SKM-1 treated with dmso at 0.1 percent for 144 hours (cell line): Measurements from ENCODE around the gene PCGF1.

ENCODE experiments used
- DNase-seq: peaks from one replicate; lab custom pipeline; 2025; ENCODE audit not compliant: unreplicated experiment; lab: John Stamatoyannopoulos, UW

PCGF1 gene

GRCh38 chr2:74537140-74537539 is 29.6 kb upstream of the PCGF1 start:
- no peak for DNase-seq

- no peak for DNase-seq
Measured at GRCh38 chr2:74536166-74536950, 28.9 kb upstream of the PCGF1 start.

GRCh38 chr2:74535440-74535965 is 28.0 kb upstream of the PCGF1 start:
- DNase-seq: no peak

DNA sequence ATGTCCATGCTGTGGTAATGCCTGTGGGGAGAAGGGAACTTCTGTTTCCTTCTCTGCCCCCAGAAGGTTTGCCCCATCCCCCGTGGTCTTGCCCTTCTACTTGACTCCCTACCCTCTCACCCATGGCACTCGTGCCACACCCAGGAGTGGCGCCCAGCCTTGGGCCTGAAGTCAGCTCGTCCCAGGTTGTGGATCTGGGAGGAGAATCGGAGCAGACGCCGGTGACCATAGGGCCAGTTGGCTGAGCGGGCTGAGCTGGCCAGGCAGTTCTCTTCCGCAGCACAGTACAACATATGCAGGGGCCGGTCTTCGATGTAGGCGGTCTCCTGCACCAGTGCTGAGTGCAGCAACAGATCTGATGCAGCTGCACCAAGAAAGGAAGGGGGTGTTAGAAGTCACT is 26.9 kb upstream of the PCGF1 start:
- DNase-seq: no peak

DNA sequence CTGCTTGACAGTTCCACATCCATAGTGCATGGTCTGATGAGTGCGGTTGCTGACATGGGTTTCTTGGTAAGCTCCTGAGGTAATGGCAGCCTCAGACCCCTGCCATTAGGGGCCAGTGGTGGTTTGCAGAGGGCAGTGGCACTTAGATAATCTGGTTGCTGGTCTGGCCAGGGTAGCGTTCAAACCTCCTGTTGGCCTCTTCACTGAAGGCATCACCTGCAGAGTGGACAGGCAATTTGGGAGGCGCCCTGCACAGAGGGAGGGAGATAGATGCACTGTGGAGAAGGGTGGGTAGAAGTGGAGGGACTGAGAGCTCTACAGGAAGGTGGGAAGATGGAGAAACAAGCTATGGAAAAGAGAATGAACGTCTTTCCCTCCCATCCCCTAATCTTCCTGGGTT is 26.0 kb upstream of the PCGF1 start:
- DNase-seq: no peak

GRCh38 chr2:74532222-74532621 is 24.7 kb upstream of the PCGF1 start:
- no peak for DNase-seq

GRCh38 chr2:74531666-74532065 is 24.2 kb upstream of the PCGF1 start:
- no peak for DNase-seq

- DNase-seq: no peak
Measured at GRCh38 chr2:74530239-74531187, 23.0 kb upstream of the PCGF1 start.

DNA sequence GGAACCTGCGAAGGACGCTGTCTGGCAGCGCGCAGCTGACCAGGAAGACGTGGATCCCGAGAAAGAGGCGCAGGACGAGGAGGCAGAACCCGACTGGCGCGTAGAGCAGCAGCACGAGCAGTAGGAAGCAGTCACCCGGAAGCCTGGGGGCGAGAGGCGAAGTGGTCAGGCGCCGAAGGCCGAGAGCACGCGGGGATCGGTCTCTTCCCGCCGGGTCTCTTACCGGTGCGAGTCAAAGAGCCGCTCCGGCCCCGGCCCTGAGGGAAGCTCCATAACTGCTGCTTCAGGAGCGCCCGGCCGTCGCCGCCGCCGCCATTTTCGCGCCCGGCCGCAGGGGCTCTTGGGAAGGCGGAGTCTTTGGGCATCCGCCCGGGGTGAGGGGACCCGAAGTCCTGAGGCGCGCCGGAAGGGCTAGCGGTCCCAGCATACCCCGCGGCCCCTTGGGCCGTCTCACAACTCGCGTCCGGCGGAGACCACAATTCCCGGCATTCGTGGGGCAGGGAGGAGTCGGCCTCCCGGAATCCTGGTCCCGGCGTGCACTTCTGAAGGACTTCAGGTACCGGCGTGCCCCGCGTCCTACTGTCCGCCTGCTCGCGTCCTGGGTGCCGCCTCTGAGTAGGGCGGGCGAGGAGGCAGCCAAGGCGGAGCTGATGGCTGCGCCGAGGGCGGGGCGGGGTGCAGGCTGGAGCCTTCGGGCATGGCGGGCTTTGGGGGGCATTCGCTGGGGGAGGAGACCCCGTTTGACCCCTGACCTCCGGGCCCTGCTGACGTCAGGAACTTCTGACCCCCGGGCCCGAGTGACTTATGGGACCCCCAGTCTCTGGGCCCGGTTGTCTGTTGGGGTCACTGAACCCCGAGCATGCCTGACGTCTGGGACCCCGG is 22.1 kb upstream of the PCGF1 start, which contains the start of the genes AUP1 and HTRA2:
AUP1 (minus strand) TSS at position 350 of the 882 bp plus-strand sequence; CDS start at position 273, 77 bp downstream.
HTRA2 (plus strand) TSS at position 577 of the 882 bp plus-strand sequence; CDS start at position 651, 74 bp downstream.
- DNase-seq: peak; percentile 98

DNA sequence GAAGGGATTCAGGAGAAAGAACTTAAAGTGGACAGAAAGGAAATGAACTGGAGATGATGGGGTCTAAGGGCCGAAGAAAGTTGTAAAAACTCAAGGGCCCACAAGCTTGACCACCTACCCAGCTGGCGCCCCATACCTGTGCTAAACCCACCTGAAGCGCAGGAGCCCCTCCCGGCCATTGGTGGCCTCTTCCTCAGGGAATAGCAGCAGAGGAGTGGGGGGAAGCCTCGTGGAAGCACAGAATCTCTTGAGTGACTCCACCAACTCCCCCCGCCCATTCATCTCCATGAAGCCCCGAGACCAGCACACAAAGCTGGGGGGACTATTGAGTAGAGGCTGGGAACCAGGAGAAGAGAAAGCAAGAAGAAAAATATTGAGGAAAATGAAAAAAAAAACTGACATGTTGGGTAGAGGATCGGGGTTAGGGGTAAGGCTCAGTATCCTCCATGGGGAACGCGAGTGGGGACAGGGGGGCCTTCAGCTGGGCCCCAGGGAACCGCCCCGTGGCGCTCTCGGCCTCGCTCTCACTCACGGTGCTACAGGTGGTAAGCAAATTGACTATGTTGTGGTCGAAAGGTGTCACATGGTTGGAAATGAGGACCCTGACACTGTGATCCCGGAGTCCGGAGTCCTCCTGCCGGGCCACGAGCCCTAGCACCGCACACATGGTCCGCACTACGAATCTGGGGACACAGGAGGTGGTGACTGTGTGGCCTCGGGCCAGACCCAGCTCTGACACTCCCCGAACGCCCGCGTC is 21.3 kb upstream of the PCGF1 start:
- no peak for DNase-seq

- DNase-seq: no peak
Measured at GRCh38 chr2:74527741-74528140, 20.2 kb upstream of the PCGF1 start.

GRCh38 chr2:74526649-74527230 is 19.2 kb upstream of the PCGF1 start:
- no peak for DNase-seq

DNA sequence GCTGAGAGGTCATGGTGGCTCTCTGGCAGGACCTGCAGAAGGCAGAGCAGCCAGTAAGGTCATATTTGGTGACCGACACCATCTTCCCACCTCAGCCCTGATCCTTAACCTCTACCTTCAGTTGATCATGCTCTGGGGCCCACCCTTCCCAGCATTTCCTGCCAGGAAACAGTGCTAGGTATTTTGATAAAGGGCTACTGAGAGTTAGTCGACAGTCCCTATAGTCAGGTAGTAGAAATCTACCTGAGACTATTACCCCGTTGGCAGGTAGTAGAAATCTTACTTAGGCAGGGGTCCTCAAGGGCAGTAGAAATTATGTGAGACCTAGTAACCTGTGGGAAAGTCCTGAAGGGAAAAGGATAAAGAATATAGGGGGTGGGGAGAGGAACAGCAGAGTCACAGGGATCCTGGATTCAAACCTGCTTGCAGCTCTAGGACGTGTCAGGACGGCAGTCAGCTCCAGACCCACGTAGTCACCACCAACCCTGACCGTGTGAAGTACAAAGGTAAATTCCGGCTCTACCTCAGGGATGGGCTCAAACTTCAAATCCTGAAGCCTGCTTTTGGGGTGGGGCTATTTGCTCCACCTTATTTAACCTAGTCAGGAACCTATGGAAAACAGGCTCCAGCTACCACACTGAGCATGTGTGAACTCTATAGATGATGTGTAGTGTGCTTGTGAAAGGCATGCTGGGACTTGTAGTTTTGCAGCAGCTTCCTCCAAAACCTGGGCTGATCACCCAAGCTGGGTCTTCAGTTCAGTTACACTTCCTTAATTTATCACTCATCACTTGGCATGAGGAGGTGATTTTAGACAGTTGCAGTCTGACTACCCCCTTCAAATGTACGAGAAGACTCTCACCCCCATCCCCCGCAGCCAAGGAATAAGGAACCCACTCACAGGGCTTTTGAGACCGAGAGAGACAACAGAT is 18.5 kb upstream of the PCGF1 start, which contains the start of gene DQX1:
DQX1 (minus strand) TSS at position 515 of the 932 bp plus-strand sequence; CDS start at position 13, 502 bp downstream.
- peak; percentile 54 for DNase-seq

DNA sequence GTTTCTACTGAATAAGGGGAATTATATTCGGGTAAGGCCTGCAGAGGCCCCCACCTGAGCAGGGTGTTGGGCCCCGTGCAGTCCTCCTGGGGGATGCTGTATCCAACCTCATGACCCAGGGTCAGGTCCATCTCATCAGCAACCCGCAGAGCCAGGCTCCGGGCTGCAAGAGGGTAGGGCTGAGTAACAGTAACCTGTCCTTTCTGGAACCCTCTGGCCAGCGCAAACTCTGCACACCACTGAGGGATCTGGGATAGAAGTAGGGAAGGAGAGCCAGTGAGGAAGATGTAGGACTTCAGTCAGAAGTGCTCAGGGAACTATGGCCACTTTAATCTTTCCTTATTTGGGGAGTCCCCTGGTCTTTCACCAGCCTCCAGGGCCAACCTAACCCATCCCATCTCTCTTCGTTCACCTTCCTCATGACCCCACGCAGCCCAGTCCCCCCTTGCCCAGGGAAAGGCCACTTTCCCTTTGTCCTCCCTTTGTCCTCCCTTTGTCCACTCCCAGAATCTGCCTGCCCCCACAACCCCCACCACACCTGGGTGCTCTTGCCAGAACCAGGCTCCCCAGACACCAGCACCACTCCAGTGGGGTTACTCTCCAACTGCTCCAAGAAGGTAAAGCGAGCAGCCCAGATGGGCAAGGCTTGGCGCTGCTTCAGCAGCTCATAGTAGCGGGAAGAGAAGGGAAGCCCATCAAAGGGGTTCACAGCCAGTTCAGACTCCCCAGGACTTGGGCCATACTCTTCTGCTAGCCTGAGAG is 17.6 kb upstream of the PCGF1 start:
- no peak for DNase-seq

GRCh38 chr2:74524005-74524404 is 16.5 kb upstream of the PCGF1 start:
- no peak for DNase-seq

DNA sequence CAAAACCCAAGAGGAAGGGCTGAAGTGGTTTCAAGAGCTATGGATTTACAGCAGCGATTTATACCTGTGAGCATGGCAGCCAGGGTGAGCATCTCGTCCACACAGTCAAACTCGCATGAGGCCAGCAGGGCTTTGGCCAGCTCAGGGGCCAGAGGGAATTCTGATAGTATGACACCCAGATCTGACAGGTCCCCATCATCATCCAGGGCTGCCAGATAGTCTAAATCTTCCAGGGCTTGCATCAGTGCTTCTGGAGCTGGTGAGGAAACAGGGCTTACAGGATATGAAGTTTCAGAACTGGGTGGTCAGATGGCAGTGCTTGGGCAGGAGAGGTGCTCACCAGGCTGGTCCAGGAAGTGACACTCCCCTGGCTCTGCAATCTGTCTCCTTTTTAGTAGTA is 15.0 kb upstream of the PCGF1 start:
- DNase-seq: no peak

- DNase-seq: no peak
Measured at GRCh38 chr2:74516650-74517049, 9.2 kb upstream of the PCGF1 start.
